ENCODE measurements around the gene CELF2.

Gene CELF2

DNA sequence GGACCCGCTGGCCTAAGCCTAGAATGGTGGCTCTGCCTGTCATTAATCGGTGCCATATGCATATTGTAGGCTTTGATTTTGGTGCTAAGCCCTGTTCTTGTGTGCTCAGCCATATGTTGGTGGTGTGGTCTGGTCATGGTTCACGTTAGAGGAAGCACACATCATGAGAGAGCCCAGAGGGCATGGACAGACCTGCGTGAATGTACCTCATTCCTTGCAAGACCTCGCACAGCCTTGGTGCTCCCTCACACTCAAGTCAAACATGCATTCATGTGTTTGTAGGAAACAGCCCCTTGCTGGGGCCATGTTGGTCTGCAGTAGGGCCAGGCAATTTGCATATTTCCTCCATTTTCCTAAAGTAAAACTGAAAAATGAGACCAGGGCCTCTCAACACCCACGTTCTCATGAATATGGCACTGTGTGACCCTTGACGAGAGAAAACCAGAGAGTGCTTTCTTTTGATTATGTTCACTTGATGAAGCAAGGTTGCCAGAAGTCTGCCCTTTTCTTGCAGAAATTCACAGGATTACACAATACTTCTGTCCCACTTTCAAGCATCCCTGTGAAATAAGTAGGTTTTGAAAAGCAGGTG lies 268.7 kb downstream of the CELF2 start:
- Histone ChIP-seq H3K27me3 (ENCODE audit: control insufficient read depth, insufficient read depth, low read length) (no peaks in the 10 kb centered on the region), H3K4me1 (ENCODE audit: control insufficient read depth, low read depth, low read length) (no peaks in the 10 kb centered on the region), H3K9me3 (ENCODE audit: control insufficient read depth, low read depth, low read length) (no peaks in the 10 kb centered on the region), H3K36me3 (ENCODE audit: control insufficient read depth, low read depth, low read length) (no peaks in the 10 kb centered on the region), H3K27ac (ENCODE audit: low read length) (no peak overlapping the region), H3K9ac (ENCODE audit: low read length) (no peak overlapping the region), H3K4me3 (ENCODE audit: low read length) (no peak overlapping the region)

DNA sequence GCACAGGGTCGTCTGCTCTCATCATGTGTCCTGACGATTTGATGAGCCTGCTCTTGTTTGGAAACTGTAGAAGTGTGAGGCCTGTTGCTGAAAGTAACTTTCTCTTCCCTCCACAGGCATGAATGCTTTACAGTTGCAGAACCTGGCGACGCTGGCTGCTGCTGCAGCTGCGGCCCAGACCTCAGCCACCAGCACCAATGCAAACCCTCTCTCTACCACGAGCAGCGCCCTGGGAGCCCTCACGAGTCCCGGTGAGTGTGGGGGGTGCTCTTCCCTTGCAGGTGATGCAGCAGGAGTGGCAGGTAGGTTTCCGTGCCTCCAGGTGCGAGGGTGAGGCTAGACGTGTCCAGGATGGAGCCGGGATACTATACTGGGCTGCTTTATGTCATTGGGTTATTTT lies 270.6 kb downstream of the CELF2 start:
- H3K9me3 ChIP-seq (ENCODE audit: control insufficient read depth, low read depth, low read length): no peaks in the 10 kb centered on the region
- H3K36me3 ChIP-seq (ENCODE audit: control insufficient read depth, low read depth, low read length): no peaks in the 10 kb centered on the region
- H3K27ac ChIP-seq (ENCODE audit: low read length): no peak overlapping the region
- no peak overlapping the region for H3K4me3 ChIP-seq (ENCODE audit: low read length)
- H3K4me1 ChIP-seq (ENCODE audit: control insufficient read depth, low read depth, low read length): peaks cover 5% of the 10 kb centered on the region
- no peaks in the 10 kb centered on the region for H3K27me3 ChIP-seq (ENCODE audit: control insufficient read depth, insufficient read depth, low read length)
- H3K9ac ChIP-seq (ENCODE audit: low read length): no peak overlapping the region

DNA sequence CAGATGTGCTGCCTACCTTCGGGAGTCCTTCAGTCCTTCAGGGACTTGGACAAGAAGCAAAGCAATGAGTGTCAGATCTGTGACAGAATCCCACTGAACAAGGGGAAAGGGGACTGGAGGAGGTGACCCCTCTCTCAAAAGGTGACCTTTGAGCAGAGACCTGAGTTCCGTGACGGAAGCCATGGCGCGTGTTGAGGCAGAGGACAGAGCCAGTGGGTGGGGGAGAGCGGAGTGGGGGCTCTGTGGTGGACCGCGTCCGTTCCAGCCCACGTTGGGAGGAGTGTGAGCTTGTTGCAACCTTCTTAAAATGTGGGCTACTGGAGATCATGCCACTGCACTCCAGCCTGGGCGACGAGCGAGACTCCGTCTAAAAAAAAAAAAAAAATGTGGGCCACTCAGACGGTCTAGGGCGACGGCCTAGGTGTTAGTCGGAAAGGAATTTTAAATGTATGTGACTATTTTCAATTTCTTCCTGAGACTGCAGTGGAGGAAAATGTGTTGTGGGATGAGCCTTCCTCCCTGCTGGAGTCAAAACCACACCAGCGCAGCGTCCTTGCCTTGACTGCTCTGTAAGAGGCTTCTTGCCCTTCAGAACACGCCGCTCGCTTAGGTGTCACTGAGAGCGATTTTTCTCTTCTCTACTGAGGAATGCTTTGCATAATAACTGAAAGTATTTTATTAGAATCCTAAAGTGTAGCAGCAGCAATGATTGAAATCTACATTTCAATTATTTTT lies 272.7 kb downstream of the CELF2 start:
- Histone ChIP-seq H3K36me3 (ENCODE audit: control insufficient read depth, low read depth, low read length) (no peaks in the 10 kb centered on the region), H3K27ac (ENCODE audit: low read length) (no peak overlapping the region), H3K9me3 (ENCODE audit: control insufficient read depth, low read depth, low read length) (no peaks in the 10 kb centered on the region), H3K9ac (ENCODE audit: low read length) (no peak overlapping the region), H3K4me1 (ENCODE audit: control insufficient read depth, low read depth, low read length) (peaks cover 5% of the 10 kb centered on the region), H3K4me3 (ENCODE audit: low read length) (no peak overlapping the region), H3K27me3 (ENCODE audit: control insufficient read depth, insufficient read depth, low read length) (no peaks in the 10 kb centered on the region)

DNA sequence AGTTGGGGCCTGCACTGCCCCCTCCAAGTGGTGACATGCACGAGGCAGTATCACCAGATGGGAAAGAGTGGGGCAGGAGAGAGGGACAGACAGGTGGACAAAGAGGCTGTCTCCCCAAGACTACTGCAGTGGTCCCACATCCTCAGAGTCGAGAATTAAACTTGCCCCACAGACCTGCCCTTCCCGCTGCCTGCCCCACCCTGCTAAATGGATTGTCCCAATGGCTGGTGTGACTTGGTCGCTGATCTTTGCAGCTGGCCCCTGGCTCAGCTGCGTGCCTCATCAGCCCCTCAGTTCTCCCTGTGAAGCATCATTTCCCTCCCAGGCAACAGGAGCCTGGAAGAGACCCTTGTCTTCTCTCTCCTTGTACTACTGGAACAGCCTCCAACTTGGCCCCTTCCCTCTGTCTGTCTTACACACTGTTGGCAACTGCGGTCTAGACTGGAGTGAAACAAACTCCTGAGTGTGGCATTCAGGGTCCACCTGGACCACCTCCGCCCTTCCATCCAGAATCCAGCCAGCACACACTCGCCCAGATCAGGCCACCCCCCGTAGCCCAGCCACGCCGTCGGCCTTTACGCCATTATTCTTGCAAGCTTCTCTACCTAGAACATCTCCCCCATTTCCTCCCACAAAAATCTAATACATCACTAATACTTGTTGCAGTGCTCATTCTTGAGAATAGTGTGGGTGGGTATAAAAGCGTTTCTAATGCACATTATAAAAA lies 275.1 kb downstream of the CELF2 start:
- H3K36me3 ChIP-seq (ENCODE audit: control insufficient read depth, low read depth, low read length): no peaks in the 10 kb centered on the region
- H3K9me3 ChIP-seq (ENCODE audit: control insufficient read depth, low read depth, low read length): no peaks in the 10 kb centered on the region
- H3K9ac ChIP-seq (ENCODE audit: low read length): no peak overlapping the region
- H3K4me1 ChIP-seq (ENCODE audit: control insufficient read depth, low read depth, low read length): peaks cover 5% of the 10 kb centered on the region
- H3K27me3 ChIP-seq (ENCODE audit: control insufficient read depth, insufficient read depth, low read length): no peaks in the 10 kb centered on the region
- H3K27ac ChIP-seq (ENCODE audit: low read length): no peak overlapping the region
- H3K4me3 ChIP-seq (ENCODE audit: low read length): no peak overlapping the region

DNA sequence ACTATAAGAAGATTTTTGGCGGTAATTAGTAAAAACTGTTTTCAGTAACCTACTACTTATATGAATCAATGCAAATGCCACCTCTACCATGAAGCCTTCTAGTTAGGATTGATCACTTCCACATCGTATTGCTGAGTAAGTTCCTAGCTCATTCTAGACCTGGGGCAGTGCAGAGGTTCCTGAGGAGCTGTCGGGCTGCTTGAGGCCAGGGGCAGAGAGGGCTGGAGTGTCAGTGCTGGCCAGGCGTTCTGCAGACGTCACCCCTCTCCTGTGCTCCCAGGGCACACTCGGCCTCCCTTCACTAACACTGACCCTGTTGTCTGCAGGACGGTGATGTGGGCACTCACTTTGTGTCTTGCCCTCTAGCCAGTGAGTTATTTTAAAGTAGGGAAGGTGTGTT lies 275.7 kb downstream of the CELF2 start:
- no peak overlapping the region for H3K9ac ChIP-seq (ENCODE audit: low read length)
- no peaks in the 10 kb centered on the region for H3K36me3 ChIP-seq (ENCODE audit: control insufficient read depth, low read depth, low read length)
- no peaks in the 10 kb centered on the region for H3K9me3 ChIP-seq (ENCODE audit: control insufficient read depth, low read depth, low read length)
- no peak overlapping the region for H3K27ac ChIP-seq (ENCODE audit: low read length)
- no peak overlapping the region for H3K4me3 ChIP-seq (ENCODE audit: low read length)
- H3K27me3 ChIP-seq (ENCODE audit: control insufficient read depth, insufficient read depth, low read length): no peaks in the 10 kb centered on the region
- peaks cover 5% of the 10 kb centered on the region for H3K4me1 ChIP-seq (ENCODE audit: control insufficient read depth, low read depth, low read length)

DNA sequence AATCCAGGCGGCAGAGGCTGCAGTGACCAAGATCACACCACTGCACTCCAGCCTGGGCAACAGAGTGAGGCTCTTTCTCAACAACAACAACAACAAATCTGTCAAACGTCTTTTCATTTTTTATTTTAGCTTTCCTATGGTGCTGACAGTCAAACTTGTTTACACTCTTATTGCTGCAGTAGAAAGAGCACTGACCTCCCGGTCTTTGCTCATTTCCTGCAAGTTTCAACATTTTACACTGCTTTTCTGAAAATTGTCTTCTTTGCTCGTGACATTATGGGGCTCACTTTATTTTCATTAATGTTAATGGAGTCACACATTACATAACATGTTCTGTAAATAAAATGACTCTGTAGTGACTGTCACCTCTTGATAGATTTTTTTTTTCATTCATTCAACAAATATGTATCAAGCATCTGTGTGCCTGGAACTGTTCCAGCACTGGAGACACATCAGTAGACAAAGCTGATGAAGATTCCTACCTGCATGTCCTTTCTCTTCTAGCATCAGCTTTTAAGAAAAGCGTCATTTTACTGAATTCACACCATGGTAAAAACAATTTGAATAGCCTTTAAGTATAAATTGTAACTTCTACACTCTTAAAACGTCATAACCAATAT lies 277.3 kb downstream of the CELF2 start:
- H3K27ac ChIP-seq (ENCODE audit: low read length): no peak overlapping the region
- no peak overlapping the region for H3K4me3 ChIP-seq (ENCODE audit: low read length)
- no peaks in the 10 kb centered on the region for H3K36me3 ChIP-seq (ENCODE audit: control insufficient read depth, low read depth, low read length)
- peaks cover 5% of the 10 kb centered on the region for H3K4me1 ChIP-seq (ENCODE audit: control insufficient read depth, low read depth, low read length)
- H3K27me3 ChIP-seq (ENCODE audit: control insufficient read depth, insufficient read depth, low read length): no peaks in the 10 kb centered on the region
- no peak overlapping the region for H3K9ac ChIP-seq (ENCODE audit: low read length)
- no peaks in the 10 kb centered on the region for H3K9me3 ChIP-seq (ENCODE audit: control insufficient read depth, low read depth, low read length)

DNA sequence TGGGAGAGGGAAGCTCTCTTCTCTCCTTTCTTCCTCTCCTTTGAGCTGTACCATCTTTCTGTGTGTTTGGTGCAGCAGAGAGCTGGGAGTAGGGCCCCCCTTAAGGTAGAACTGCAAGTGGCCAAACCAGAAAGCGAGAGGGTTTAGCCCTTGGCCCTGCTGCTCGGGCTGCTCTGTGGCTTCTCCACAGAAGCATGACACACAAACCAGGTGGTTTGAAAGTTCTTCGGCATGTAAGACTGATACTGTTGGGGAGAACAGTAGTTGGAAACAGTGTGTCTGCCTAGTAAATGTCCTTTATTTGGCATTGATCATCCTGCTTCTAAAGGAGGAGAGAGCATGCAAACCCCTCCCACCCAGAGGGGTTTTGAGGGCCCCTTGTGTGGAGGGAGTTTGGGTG lies 277.8 kb downstream of the CELF2 start:
- Histone ChIP-seq H3K9me3 (ENCODE audit: control insufficient read depth, low read depth, low read length) (no peaks in the 10 kb centered on the region), H3K36me3 (ENCODE audit: control insufficient read depth, low read depth, low read length) (no peaks in the 10 kb centered on the region), H3K4me3 (ENCODE audit: low read length) (no peak overlapping the region), H3K9ac (ENCODE audit: low read length) (no peak overlapping the region), H3K4me1 (ENCODE audit: control insufficient read depth, low read depth, low read length) (peaks cover 5% of the 10 kb centered on the region), H3K27ac (ENCODE audit: low read length) (no peak overlapping the region), H3K27me3 (ENCODE audit: control insufficient read depth, insufficient read depth, low read length) (no peaks in the 10 kb centered on the region)

DNA sequence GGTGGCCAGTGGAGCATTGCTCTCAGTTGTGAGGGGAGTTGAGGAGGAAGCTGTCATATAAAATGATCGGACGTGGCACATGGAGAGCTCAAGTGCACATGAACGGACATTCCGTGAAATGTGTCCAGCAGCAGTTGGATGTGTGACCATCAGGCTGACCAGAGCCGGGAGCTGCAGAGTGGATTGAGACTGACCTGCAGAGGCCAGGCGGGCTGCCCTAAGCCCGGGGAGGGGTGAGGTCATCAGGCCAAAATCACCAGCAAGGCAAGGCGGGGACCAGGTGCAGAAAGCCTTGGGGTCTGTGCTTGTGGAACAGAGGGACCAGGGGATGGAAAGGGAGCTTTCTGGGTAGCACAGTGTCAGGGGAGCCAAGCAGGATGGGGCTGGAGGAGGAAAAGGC lies 279.5 kb downstream of the CELF2 start:
- no peak overlapping the region for H3K9ac ChIP-seq (ENCODE audit: low read length)
- no peaks in the 10 kb centered on the region for H3K27me3 ChIP-seq (ENCODE audit: control insufficient read depth, insufficient read depth, low read length)
- H3K4me1 ChIP-seq (ENCODE audit: control insufficient read depth, low read depth, low read length): peaks cover 1% of the 10 kb centered on the region
- H3K36me3 ChIP-seq (ENCODE audit: control insufficient read depth, low read depth, low read length): no peaks in the 10 kb centered on the region
- no peaks in the 10 kb centered on the region for H3K9me3 ChIP-seq (ENCODE audit: control insufficient read depth, low read depth, low read length)
- no peak overlapping the region for H3K27ac ChIP-seq (ENCODE audit: low read length)
- no peak overlapping the region for H3K4me3 ChIP-seq (ENCODE audit: low read length)

DNA sequence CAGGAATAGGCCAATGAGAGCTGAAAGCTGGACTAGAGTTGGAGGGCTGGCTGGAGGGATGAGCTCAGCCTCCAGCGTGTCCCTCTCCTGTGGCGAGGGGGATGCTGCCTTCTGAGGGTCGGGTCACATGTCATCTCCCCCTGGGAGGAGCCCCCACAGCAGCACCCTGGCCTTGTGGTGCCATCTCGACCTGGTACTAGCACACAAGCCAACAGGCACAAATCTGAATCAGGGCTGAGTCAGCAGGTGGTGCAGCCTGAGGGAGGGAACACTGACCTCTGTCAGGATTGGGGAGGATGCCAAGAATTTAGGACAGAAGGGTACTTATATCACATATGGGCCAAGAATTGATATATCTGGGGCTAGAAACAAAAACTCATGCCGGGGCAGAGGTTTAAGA lies 280.4 kb downstream of the CELF2 start:
- no peak overlapping the region for H3K4me3 ChIP-seq (ENCODE audit: low read length)
- no peaks in the 10 kb centered on the region for H3K9me3 ChIP-seq (ENCODE audit: control insufficient read depth, low read depth, low read length)
- H3K27me3 ChIP-seq (ENCODE audit: control insufficient read depth, insufficient read depth, low read length): no peaks in the 10 kb centered on the region
- no peak overlapping the region for H3K9ac ChIP-seq (ENCODE audit: low read length)
- no peaks in the 10 kb centered on the region for H3K36me3 ChIP-seq (ENCODE audit: control insufficient read depth, low read depth, low read length)
- no peaks in the 10 kb centered on the region for H3K4me1 ChIP-seq (ENCODE audit: control insufficient read depth, low read depth, low read length)
- H3K27ac ChIP-seq (ENCODE audit: low read length): no peak overlapping the region

DNA sequence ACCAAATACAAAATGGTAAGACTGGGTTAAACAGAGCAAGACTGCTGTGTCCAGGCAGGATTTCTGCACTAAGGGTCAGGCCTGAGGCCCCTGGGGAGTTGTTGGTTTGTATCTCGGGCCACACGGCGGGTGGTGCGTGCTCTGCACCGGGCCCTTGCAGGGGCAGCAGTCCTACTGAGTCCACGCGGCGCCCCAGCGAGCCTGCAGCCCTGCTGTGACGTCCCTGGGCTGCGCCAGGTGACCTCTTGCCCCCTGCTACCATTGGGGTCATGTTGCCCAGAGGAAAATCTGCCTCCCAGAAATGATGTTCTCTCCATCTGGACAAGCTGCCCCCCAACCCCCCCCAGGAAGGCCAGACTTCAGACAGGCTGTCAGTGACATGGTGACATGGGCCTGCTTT lies 281.5 kb downstream of the CELF2 start:
- H3K9me3 ChIP-seq (ENCODE audit: control insufficient read depth, low read depth, low read length): no peaks in the 10 kb centered on the region
- no peaks in the 10 kb centered on the region for H3K27me3 ChIP-seq (ENCODE audit: control insufficient read depth, insufficient read depth, low read length)
- H3K27ac ChIP-seq (ENCODE audit: low read length): no peak overlapping the region
- H3K36me3 ChIP-seq (ENCODE audit: control insufficient read depth, low read depth, low read length): no peaks in the 10 kb centered on the region
- no peaks in the 10 kb centered on the region for H3K4me1 ChIP-seq (ENCODE audit: control insufficient read depth, low read depth, low read length)
- H3K4me3 ChIP-seq (ENCODE audit: low read length): no peak overlapping the region
- H3K9ac ChIP-seq (ENCODE audit: low read length): no peak overlapping the region

DNA sequence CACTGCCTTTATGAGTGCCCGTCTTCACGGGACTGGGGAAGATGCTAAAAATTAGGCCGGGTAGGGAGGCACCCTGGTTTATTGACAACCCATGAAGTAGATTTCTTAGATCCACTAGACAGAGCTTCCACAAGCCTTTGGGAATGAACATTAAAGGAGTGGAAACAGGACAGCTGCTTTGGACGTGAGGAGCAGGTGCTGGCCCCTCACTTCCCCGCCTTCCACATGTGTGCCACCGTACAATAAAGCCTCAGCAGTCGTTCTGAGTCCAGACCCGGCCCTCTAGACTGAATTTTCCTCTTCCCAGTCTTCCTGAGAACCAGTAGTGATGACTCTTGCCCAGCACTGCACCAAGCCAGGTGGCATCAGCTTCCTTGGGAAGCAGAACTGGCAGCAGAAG lies 282.4 kb downstream of the CELF2 start:
- Histone ChIP-seq H3K27me3 (ENCODE audit: control insufficient read depth, insufficient read depth, low read length) (no peaks in the 10 kb centered on the region), H3K27ac (ENCODE audit: low read length) (no peak overlapping the region), H3K36me3 (ENCODE audit: control insufficient read depth, low read depth, low read length) (no peaks in the 10 kb centered on the region), H3K4me3 (ENCODE audit: low read length) (no peak overlapping the region), H3K9me3 (ENCODE audit: control insufficient read depth, low read depth, low read length) (no peaks in the 10 kb centered on the region), H3K9ac (ENCODE audit: low read length) (no peak overlapping the region), H3K4me1 (ENCODE audit: control insufficient read depth, low read depth, low read length) (no peaks in the 10 kb centered on the region)
